Measurements from ENCODE around the gene AK1.
"Not testable (repeated sequence)": the region's sequence is repeated elsewhere in the genome, so short reads cannot be mapped to it uniquely, and the experiment has no call there.

AK1 gene

GRCh38 chr9:127874301-127875221 lies 2.9 kb downstream of the AK1 start:
- no peak for DNase-seq (ENCODE audit: low spot score)
- in situ Hi-C loops (cut with MboI; ENCODE audit: low pct_unique_long_range_greater_than_20kb, low sequenced_read_pairs, unreplicated experiment) = no loop called here
- TF ChIP-seq, protein P1, sequence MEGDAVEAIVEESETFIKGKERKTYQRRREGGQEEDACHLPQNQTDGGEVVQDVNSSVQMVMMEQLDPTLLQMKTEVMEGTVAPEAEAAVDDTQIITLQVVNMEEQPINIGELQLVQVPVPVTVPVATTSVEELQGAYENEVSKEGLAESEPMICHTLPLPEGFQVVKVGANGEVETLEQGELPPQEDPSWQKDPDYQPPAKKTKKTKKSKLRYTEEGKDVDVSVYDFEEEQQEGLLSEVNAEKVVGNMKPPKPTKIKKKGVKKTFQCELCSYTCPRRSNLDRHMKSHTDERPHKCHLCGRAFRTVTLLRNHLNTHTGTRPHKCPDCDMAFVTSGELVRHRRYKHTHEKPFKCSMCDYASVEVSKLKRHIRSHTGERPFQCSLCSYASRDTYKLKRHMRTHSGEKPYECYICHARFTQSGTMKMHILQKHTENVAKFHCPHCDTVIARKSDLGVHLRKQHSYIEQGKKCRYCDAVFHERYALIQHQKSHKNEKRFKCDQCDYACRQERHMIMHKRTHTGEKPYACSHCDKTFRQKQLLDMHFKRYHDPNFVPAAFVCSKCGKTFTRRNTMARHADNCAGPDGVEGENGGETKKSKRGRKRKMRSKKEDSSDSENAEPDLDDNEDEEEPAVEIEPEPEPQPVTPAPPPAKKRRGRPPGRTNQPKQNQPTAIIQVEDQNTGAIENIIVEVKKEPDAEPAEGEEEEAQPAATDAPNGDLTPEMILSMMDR (IDR thresholded peaks at IDR 0.05; ENCODE audit: extremely low read depth, insufficient read depth, missing control alignments) = no peak

- in situ Hi-C loops (cut with MboI; ENCODE audit: low pct_unique_long_range_greater_than_20kb, low sequenced_read_pairs, unreplicated experiment) = no loop called here
- DNase-seq (ENCODE audit: low spot score) = no peak
- TF ChIP-seq, protein P1 (IDR thresholded peaks at IDR 0.05; ENCODE audit: extremely low read depth, insufficient read depth, missing control alignments) = no peak
These were observed 3.6 kb downstream of the AK1 start for GRCh38 chr9:127873886-127874285.

DNA sequence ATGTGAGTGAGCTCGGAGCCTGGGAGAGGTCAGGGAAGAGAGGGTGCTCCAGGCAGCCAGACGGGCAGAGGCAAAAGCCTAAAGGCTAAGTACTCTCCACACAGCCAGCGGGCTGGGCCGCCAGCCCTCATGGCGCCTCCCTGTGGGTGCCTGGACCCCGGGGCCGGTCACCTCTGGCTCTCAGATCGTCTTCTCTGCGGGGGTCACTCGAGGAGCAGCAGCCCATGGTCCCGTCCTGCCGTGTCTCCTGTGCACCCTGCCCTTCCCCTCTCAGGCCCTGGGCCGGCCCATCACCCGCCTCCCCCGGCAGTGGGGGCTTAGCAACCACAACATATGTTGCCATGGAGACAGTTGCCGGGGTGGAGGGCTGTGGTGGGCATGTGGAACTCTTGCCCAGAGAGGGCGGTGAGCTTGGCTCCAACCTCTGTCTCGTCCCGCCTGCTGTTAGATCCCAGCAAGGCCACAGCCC lies 4.2 kb downstream of the AK1 start:
- no peak for DNase-seq (ENCODE audit: low spot score)
- TF ChIP-seq, protein P1 (IDR thresholded peaks at IDR 0.05; ENCODE audit: extremely low read depth, insufficient read depth, missing control alignments) = no peak
- in situ Hi-C loops (cut with MboI; ENCODE audit: low pct_unique_long_range_greater_than_20kb, low sequenced_read_pairs, unreplicated experiment) = no loop called here

- TF ChIP-seq, protein P1 (IDR thresholded peaks at IDR 0.05; ENCODE audit: extremely low read depth, insufficient read depth, missing control alignments) = no peak
- DNase-seq (ENCODE audit: low spot score) = no peak
- in situ Hi-C loops (cut with MboI; ENCODE audit: low pct_unique_long_range_greater_than_20kb, low sequenced_read_pairs, unreplicated experiment) = no loop called here
These were observed 4.9 kb downstream of the AK1 start for GRCh38 chr9:127872369-127873222.

DNA sequence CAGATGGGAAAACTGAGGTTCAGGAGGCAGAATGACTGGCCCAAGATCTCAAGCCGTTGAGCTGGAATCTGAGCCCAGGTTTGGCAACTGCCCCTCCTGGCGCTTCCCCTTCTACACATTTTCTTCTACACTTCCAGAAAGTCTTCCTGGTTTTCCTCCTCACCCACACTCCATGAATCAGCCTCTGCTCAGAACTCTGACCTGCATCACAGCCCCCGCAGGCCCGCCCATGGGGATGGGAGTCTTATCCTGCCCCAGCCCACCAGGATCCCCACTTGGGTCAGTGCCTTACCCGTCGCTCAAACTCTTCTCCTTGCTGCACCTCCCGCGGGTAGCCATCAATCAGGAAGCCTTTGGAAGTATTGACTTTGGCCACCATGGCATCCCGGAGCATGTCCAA lies 5.9 kb downstream of the AK1 start:
- TF ChIP-seq, protein P1 (IDR thresholded peaks at IDR 0.05; ENCODE audit: extremely low read depth, insufficient read depth, missing control alignments) = no peak
- in situ Hi-C loops (cut with MboI; ENCODE audit: low pct_unique_long_range_greater_than_20kb, low sequenced_read_pairs, unreplicated experiment) = no loop called here
- no peak for DNase-seq (ENCODE audit: low spot score)

DNA sequence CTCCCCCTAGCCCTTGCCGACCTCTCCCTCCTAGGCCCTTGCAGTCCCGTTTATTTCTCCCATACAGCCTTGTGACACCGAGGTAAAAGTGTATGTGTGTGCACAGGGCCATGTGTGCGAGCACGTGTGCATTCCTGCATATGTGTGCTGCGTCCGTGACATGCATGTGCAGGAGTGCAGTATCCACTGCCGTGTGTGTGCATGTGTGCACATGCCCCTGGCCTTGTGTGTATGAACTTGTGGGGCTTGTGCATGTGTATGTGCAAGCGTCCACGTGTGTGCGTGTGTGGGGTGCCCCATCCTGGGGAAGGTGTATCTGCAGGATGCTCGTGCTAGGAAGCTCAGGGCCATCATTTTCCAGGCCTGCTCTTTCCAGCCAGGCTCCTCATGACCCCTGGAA lies 6.6 kb downstream of the AK1 start:
- TF ChIP-seq, protein P1 (IDR thresholded peaks at IDR 0.05; ENCODE audit: extremely low read depth, insufficient read depth, missing control alignments) = no peak
- in situ Hi-C loops (cut with MboI; ENCODE audit: low pct_unique_long_range_greater_than_20kb, low sequenced_read_pairs, unreplicated experiment) = no loop called here
- DNase-seq (ENCODE audit: low spot score) = no peak

GRCh38 chr9:127870153-127870491 lies 7.4 kb downstream of the AK1 start:
- DNase-seq (ENCODE audit: low spot score); in situ Hi-C loops (cut with MboI; ENCODE audit: low pct_unique_long_range_greater_than_20kb, low sequenced_read_pairs, unreplicated experiment): not testable (repeated sequence)
